Stimulated activated CD8-positive, alpha-beta memory T cell treated with anti-CD3 and anti-CD28 coated beads, Interleukin-2, amount 100 ng/mL, for 48 hours (primary cell): Measurements from ENCODE around the gene LMF1.
"Not testable (repeated sequence)": the region's sequence is repeated elsewhere in the genome, so short reads cannot be mapped to it uniquely, and the experiment has no call there.

ENCODE experiments used
- DNase-seq, 2 donors: peaks; one replicate each; pipeline ENCODE4 v3.0.0-alpha.2; 2020; ENCODE audit warnings: low read depth in 2 of 2

The LMF1 gene

DNA sequence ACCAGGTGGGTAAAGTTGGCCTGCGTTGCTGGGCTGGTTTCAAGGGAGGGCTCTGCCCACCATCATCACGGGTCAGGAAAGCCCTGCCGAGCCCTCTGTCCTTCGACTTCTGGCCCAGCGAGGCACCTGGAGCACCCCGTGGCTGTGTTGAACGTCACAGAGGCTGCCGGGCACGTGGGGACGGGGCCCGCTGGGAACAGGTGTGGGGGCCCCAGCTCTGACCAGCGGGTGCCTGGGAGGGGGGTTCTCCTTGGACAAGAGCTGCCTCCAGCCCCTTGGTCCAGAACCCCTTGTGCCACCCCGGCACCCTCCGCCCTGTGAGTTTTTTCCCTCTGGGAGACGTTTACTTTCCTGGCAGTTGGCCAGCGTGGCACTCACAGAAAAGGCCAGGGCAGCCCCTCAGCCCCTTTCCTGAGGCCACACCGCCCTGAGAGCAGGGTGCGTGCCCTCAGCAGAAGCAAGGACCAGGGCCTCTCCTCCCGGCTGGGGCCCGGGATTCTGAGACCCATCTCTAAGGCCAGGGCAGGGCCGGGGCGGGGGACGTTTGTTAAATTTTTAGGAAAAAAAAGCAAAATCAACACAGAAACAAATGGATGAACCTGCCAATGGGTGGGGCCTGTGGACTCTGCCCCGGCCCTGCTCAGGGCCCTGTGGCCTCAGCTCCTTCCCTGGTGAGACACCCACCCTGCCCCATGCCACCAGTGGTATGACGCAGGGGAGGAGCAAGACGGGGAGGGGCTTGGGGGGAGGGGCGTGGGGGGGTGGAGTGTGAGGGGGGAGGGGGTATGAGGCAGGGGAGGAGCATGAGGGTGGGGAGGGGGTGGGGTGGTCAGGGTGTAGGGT lies 139.0 kb downstream of the LMF1 start:
- DNase-seq, result no peak

DNA sequence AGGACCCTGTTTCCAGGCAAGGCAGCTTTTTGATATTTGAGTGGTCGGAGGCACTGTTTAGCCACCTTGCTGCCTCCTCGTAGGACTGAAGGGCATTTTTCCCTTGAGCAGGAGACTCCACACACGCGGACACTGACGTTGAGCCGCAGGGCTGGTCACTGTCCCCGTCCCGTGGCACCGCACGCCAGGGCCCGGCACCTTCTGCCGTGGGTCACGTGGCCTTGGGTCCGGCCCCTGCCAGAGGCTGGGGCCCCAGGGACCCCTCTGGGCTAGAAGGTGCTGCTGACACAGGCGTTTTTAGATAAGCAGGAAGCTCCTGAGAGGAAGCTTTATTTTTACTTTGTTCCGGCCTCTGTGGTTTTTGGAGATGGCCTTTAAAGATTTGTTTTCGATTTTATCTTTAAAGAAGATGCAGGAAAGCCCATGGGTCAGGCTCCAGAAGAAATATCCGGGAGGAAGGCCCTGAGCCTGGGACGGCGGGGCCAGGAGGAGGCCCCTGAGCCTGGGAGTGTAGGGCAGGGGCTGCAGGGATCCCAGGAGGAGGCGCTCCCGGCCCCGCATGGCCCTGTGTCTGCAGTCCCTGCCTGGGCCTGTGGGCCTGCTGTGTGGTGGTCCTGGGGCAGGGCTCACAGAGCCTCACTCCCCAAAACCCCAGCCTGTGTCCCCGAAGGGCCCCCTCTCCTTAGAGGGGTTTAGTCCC lies 139.8 kb downstream of the LMF1 start:
- no peak for DNase-seq

DNA sequence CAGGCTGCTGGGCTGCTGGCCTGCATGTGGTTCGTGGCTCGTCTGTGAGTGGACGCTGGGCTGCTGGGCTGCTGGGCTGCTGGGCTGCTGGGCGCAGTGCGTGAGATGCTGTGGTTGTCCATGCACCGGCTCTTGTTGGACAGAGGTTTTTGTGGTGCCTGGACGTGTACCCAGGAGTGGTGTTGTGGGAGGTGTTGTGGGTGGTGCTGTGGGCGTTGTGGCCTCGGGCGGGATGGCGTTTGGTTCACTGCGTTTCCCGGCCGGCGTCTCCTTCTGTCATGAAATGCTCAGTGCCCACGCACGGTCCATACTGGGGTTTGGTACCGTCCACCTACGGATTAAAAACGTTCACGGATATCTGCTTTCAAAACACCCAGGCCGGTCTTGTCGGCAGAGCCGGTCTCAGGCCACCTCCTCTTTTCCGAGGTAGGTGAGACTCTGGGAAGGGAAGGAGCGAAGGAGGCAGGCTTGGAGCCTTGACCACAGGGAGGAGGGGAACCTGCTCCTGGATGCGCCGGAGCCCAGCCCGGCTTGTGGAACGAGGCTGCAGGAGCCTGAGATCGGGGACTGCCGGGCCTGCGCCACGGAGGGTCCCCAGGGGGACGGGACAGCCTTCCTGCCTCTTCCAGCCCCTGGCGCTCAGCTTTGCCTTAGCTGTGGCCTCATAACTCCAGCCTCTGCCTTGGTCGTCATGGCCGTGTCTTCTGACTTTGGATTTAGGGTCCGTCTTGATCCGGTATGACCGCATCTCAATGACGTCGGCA lies 140.5 kb downstream of the LMF1 start:
- DNase-seq, result no peak

DNA sequence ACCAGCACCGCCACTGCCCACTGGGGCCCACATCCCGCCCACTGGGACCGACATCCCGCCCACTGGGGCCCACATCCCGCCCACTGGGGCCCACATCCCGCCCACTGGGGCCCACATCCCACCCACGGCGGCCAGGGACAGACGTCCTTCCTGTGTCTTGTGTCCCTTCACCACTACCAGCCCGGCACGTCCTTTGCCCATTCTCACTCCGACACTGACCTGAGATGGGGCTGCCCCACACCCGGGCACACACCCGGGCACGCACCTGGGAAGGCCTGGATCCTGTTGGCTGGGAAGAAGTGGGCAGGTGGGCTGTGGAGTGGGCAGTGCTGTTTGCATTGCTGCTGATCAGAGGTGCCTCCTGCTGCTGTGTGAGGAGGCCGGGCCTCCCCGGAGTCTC lies 141.9 kb downstream of the LMF1 start:
- DNase-seq, result no peak

DNA sequence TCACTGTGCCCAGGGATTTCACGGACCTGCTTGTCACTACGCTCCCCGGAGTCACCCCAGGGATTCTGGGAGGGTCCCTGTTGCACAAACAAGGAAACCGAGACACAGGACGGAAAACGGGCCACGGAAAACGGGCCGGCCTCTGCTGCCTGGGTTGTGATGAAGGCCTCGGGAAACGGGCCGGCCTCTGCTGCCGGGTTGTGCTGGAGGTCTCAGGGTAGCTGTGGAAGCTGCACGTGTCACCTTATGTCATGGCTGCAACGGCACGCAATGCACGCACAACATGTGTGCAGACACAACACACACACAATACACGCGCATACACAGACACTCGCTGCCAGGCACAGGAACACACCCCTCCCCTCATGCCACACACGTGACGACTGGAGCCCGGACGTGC lies 143.3 kb downstream of the LMF1 start:
- no peak for DNase-seq

DNA sequence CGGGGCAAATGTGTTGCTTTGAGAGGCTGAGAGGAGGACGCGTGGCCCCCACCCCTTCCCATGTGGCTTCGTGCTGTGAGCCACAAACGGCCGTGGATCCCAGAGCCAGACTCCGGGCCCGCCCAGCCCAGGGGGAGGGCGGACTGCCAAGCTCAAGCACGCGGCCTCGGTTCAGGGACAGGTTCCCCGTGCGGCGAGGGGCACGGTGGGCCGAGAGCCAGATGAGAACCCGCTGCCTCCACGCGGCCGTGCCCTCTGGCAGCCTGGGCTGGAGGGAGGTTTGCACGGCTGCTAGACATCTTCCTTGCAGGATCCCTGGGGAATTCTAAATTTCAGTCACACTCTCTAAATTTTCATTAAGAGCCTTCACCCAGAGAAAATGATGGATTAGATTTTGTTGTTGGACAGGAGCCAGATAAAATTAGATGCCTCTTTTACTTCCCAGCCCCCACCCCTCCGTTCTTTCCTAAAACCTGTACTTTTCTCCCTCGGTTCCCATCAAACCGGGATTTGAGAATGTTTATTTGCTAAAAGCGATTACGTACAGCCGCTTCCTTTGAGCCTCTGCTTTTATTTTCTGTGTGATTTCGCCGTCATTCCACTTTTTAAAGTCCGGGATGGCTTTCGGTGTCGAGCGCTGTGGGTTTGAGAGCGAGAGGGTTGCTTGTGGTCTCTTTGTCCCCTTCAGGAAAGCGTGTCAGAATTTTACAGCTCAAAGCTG lies 145.3 kb downstream of the LMF1 start:
- DNase-seq, result no peak

DNA sequence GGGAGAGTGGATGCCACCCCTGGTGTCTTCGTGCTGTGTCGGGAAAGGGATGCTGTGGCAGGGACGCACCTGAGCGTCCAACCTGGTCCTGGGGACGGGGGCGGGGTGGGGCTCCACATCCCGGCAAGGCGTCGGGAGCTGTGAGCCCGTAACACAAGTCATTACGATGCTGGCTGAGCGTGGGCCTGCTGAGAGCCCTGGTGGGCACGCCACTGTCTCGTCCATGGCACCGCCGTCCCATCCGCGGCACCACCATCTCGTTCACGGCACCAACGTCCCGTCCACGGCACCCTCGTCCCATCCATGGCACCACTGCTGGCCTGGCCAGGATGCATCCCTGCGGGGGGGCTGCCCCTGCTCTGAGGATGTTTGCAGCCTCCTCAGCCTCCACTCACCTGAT lies 146.2 kb downstream of the LMF1 start:
- DNase-seq, result no peak

DNA sequence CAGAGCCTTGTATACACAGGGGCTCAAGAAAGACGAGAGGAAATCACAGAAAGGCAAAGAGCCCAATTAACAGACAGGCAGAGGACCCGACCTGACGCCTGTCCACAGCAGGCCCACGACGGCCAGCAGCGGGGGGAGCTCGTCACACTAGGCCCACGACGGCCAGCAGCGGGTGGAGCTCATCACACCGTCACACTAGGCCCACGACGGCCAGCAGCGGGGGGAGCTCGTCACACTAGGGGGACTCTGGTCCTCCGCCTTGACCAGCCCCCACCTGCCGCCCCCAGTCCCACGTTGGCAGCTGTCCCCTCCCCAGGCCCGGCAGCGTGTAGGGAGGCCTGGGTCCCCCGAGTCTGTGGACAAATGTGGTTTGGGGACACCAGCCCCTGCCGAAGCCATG lies 146.6 kb downstream of the LMF1 start:
- DNase-seq, result no peak

DNA sequence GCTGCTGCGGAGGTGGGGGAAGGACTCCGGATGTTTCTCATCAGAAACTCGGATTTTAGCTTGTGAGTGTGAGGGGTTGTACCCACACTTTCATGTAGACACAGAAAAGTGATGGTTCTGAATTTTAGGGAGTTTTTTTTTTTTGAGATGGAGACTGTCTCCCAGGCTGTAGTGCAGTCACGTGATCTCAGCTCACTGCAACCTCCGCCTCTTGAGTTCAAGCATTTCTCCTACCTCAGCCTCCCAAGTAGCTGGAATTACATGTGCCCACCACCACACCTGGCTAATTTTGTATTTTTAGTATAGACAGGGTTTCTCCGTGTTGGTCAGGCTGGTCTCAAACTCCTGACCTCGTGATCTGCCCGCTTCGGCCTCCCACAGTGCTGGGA lies 147.9 kb downstream of the LMF1 start:
- no peak for DNase-seq

DNA sequence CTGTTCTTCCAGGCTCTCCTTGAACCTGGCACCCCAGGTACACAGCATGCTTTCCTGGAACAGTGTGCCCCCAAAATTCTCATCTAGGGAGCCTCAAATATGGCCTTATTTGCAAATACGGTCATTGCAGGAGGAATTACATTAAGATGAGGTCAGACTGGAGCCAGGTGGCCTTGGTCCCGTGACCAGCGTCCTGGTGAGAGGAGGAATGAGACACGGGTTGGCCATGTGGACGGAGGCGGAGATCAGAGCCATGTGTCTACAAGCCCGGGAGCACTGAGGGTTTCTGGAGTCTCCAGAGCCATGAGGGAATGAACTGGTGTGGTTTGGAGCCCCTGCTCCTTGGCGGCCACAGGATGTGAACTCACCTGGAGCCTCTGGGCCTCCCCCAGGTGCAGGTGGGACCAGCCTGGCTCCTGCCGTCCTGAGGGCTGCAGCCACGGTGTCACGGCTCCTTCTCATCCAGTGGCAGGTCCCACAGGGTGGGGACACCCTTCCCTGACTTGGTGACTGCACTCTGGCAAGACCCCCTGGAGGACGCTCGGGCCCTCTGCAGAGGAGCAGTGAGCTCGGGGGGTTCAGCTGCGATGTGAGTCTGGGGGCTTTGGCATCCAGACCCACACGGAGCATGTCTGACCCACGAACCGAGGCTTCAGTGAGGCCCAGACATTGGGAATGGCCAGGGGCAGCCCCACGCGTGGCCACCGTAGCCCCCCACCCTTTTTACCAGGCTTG lies 148.4 kb downstream of the LMF1 start:
- DNase-seq, result no peak

DNA sequence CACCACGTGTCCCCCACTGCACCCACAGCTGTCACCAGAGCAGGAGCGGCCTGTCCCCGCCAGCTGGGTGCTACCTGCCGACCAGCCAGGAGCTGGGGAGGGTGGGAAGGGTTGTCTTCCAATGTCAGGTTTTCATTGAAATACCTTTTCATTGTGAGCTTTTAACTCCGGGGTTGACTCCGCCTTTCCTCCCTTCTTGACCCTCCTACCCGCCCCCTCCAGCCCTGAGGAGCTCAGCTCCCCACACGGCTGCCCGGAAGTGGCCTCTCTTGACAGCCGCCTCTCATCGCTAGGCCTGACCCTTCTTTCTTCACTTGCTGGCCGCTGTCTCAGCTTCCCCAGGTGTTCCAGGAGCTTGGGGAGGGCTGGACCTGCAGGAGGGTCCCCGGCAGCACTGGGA lies 149.0 kb downstream of the LMF1 start:
- no peak for DNase-seq

DNA sequence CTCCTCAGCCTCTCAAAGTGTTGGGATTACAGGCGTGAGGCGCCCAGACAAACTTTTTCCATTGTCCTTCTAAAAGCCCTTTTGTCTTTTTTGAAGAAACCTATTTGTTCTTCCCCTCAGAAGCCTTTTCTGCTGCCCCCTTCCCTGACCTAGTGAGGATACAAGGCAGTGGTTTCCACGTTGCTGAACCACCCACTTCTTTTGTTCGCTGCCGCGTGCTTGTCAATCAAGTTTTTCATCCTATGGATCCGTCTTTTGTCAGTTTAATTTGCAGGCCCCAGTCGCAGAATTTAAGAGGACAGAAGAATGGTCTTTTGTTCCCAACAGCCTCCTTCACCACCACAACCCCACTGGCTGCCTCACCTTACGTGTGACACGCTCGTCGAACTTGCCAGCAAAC lies 150.0 kb downstream of the LMF1 start:
- no peak for DNase-seq

DNA sequence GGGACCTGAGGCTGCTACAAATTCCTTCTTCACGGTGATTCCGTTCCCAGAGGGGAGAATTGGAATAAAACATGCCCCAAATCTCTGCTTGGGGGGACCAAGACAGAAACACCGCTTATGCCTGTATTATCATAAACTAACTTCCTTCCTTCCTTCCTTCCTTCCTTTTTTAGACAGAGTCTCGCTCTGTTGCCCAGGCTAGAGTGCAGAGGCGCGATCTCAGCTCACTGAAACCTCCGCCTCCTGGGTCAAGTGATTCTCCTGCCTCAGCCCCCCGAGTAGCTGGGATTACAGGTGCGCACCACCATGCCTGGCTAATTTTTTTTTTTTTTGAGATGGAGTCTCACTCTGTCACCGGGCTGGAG lies 150.8 kb downstream of the LMF1 start:
- not testable (repeated sequence) for DNase-seq

DNA sequence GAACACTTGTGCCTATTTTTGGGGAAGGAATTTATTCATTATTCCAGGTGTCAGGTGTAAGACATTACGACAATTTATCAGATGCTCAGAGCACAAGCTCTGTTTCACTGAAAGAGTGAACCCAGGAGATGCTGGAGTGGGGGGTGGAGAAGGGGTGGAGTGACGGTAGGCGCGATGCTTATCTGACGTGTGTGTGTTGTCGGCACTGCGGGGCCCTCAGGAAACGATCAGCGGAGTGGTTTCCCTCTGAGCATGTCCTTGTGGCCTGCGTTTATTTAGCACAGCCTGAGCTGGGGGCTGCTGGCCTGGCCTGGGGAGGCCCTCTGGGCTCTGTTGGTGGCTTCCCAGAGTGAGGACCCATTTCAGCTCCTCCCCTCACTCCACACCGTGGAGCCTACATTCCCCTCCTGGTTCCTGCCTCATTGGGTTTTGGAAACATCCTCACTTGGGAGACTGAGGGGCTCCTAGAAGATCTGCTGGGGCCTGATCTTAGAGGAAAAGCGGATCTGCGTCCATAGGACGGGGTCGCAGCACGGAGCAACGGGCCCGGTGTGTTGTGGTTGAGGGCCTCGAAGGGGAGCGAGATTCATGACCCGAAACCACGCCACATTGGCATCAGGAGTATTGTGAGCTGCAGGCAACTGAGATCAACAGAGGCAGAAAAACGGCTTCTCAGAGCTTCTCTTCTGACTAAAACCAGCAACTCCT lies 151.3 kb downstream of the LMF1 start:
- no peak for DNase-seq

DNA sequence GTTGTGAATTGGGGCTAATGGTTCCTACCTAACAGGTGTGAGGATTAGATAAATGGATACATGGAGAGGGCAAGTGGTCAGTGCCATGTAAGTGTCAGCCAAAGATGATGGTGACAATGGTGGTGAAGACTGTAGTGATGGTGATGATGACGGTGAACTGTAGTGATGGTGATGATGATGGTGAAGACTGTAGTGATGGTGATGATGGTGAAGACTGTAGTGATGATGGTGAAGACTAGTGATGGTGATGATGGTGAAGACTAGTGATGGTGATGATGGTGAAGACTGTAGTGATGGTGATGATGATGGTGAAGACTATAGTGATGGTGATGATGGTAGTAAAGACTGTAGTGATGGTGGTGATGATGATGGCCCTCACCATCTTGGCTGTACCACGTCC lies 152.2 kb downstream of the LMF1 start:
- DNase-seq, result no peak

DNA sequence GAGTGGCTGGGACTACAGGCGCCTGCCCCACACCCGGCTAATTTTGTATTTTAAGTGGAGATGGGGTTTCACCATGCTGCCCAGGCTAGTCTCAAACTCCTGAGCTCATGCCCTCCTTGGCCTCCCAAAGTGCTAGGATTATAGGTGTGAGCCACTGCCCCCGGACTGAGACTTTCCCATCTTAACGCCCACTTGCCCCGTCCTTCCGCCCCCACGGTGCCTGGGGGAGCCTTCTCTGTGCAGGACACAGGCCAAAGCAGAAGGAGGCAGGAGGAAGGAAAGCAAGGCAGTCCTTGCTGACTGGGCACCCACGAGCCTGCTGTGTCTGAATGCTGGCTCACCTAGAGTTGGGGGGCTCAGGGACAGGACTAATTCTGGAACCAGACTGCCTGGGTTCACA lies 152.7 kb downstream of the LMF1 start:
- DNase-seq, result no peak

DNA sequence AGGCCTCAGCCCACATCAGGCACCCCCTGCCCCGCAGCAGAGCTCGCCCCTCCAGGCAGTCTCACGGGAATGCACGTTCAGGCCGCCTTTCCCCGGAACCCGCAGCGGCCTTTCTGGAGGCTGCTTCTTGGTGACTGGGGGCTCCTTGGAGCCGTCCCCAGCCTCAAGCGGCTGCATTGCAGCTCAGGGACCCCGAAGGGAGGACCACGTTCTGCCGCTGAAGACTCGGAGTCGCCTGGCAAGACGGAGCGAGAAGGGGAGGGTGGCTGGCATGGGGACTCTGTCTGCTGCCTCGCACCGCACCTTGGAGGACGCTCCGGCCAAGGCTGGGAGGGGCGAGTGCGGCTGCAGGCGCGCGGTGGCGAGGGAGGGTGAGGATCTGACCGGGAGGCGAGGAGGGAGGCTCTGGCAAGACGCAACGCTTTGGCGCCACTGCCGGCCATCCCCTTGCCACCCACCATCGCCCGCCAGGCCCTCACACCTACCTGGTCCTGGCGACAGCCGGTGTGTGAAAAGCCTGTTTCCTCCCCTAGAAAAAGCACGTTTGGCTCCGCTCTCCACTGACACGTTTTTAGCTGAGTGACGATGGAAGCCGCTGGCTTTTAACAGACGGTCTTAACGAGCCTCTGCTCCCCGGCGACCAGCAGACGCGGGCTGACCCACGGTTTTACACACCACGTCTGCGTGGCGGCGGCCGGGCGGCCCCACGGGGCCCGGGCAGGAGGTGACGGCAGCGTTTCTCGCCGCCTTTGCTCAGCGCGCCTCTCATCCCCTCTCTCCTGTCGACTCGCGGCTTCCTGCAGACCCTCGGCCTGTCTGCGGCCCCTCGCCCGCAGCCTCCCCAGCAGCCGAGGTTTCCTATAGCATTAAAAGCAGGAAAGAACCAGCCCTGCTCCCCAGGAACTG lies 153.5 kb downstream of the LMF1 start:
- DNase-seq, result no peak

DNA sequence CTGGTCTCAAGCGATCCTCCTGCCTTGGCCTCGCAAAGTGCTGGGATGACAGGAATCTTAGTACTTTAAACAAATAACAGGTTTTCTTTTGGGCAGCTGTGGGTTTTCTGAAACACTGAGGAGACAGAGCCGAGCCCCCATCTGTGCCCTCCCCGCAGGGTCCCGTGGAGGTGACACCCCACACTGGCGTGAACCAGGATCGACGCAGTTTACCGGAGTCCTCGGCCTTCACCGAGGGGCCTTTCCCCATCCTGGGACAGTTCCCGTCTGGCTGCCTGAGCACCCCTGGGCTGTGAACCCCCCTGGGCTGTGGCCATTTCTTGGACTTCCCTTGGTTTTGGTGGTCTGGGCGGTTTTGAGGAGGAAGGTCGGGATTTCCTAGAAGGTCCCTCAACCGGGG lies 154.9 kb downstream of the LMF1 start:
- no peak for DNase-seq

DNA sequence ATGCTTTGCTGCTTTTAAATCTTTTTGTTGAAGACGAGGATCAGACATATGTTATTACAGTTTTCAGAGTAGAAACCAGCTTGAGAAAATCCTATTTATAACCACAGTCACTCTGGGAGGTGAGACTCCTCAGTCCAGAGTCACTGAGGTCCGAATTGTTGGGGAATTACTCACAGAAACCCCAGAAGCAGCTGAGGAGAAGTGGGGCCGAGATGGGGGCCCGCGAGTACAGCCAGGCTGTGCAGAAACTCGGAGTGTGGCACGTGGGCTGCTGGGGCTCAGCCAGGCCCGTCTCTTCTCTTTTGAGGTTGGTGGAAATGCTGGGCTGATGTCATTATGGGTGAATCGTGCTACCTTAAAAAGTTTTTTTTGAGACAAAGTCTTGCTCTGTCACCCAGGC lies 155.8 kb downstream of the LMF1 start:
- DNase-seq, result no peak

DNA sequence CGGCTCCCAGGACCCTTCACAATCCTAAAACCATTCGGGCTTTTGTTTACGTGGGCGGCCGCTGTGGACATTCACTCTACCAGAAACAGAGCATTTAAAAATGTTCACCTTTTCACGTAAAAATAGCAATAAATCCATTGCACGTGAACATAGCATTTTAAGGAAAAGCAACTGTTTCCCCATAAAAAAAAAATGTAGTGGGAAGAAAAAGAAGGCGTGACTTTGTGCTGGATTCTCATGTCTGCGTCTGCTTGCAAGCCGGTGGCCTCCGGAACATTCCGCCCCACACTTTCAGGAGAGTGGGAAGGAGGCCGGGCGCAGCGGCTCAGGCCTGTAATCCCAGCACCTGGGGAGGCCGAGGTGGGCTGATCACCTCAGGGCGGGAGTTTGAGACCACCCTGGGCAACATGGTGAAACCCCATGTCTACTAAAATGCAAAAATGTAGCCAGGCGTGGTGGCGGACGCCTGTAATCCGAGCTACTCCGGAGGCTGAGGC lies 156.8 kb downstream of the LMF1 start:
- no peak for DNase-seq
